PC-9 (cell line): Measurements from ENCODE around the gene NT5M.

Source experiments
- CTCF ChIP-seq: fragments of 200-600 bp; sonication (generic); conservative IDR thresholded peaks from 2 replicates; pipeline ENCODE4 v1.6.1; 2017; ENCODE audit warnings: mixed run types, antibody characterized with exemption, mild to moderate bottlenecking, moderate library complexity
- EZH2 ChIP-seq: fragments of 200-600 bp; sonication (generic); IDR thresholded peaks from 2 replicates; pipeline ENCODE4 v1.8.0; 2017; ENCODE audit warnings: antibody characterized with exemption, low read depth

- no peak for TF ChIP-seq CTCF
- no peak for TF ChIP-seq EZH2
Measured at GRCh38 chr17:17353625-17354484, 50.7 kb downstream of the NT5M start.
